Tibial nerve (tissue), 4 donors: Measurements from ENCODE around the gene ARFGAP2.

ENCODE experiments used
- EP300 ChIP-seq, 2 donors: sonication (generic); formaldehyde crosslinking; IDR thresholded peaks; one replicate each; pipeline ENCODE4 v1.6.1; 2017; ENCODE audit warnings: antibody characterized with exemption in 2 of 2, mild to moderate bottlenecking in 1 of 2
- TF ChIP-seq, protein P1 (sequence below), 5 experiments: fragments of 200-600 bp in 3 of 5; fragments of 450-650 bp in 2 of 5; sonication (generic) in 3 of 5; IDR thresholded peaks; one replicate each; pipeline ENCODE4 v1.5.1; 2016 to 2019; ENCODE audit warnings: antibody characterized with exemption in 5 of 5, mild to moderate bottlenecking in 3 of 5, moderate library complexity in 2 of 5

DNA sequence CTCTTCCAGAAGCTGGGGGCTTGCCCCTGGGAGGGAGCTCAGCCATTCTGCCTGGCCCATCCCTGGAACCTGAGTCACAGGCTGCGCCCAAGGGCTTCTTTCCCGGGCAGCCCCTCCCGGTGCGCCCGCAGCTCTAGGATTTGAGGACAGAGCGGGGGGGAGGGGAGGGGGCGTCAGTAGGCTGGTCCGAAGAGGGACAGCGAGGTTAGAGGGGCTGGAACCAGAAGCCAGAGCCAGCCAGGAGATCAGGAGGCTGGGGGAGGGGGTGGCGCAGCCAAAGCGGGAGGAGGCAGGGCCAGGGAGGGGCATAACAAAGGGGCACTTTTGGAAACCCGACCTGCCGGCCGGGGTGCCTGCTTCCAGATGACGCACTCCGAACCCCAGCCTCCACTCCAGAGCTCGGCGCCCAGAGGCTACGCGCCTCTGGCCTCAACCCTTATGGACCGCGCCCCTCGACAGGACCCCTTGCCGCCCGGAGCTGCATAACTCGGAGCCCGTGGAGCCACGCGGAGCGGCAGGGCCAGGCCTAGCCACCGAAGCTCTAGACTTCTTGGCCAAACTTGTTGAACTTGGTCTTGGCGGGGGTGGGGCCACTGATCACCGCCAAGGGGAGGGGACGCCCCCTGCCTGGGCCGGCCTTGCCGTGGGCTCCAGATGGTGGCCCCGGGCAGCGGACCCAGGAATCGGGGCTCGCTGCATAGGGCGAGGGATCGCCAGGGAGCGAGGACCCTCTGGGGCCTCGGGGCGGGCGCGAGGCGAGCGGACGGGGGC lies 8.8 kb upstream of the ARFGAP2 start:
- TF ChIP-seq, protein P1, sequence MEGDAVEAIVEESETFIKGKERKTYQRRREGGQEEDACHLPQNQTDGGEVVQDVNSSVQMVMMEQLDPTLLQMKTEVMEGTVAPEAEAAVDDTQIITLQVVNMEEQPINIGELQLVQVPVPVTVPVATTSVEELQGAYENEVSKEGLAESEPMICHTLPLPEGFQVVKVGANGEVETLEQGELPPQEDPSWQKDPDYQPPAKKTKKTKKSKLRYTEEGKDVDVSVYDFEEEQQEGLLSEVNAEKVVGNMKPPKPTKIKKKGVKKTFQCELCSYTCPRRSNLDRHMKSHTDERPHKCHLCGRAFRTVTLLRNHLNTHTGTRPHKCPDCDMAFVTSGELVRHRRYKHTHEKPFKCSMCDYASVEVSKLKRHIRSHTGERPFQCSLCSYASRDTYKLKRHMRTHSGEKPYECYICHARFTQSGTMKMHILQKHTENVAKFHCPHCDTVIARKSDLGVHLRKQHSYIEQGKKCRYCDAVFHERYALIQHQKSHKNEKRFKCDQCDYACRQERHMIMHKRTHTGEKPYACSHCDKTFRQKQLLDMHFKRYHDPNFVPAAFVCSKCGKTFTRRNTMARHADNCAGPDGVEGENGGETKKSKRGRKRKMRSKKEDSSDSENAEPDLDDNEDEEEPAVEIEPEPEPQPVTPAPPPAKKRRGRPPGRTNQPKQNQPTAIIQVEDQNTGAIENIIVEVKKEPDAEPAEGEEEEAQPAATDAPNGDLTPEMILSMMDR (IDR thresholded peaks at IDR 0.05), result no peak
- peak in 1 of 2 donors; percentile 79 for TF ChIP-seq EP300 (IDR thresholded peaks at IDR 0.05)
